GM19240 (cell line): ENCODE data around the gene SPSB3.
"Not testable (repeated sequence)": the region's sequence is repeated elsewhere in the genome, so short reads cannot be mapped to it uniquely, and the experiment has no call there.

ENCODE experiments used
- DNase-seq: peaks from one replicate; pipeline ENCODE4 v3.0.0; 2011; ENCODE audit warnings: low spot score; ENCODE audit not compliant: insufficient read length

SPSB3 gene

GRCh38 chr16:1743376-1744337, 38.7 kb downstream of the SPSB3 start:
- DNase-seq, result no peak

GRCh38 chr16:1741553-1742165, 40.7 kb downstream of the SPSB3 start:
- DNase-seq, result no peak

- no peak for DNase-seq
These were observed 41.4 kb downstream of the SPSB3 start for GRCh38 chr16:1740781-1741490.

- no peak for DNase-seq
These were observed 42.1 kb downstream of the SPSB3 start for GRCh38 chr16:1740234-1740633.

- no peak for DNase-seq
These were observed 47.6 kb downstream of the SPSB3 start for GRCh38 chr16:1734816-1735215.

GRCh38 chr16:1734123-1734522, 48.2 kb downstream of the SPSB3 start:
- no peak for DNase-seq

GRCh38 chr16:1732551-1732987, 49.8 kb downstream of the SPSB3 start:
- DNase-seq, result not testable (repeated sequence)

- DNase-seq, result no peak
These were observed 50.3 kb downstream of the SPSB3 start for GRCh38 chr16:1732071-1732470.

- DNase-seq, result no peak
These were observed 50.8 kb downstream of the SPSB3 start for GRCh38 chr16:1731603-1732002.

GRCh38 chr16:1731073-1731472, 51.3 kb downstream of the SPSB3 start:
- no peak for DNase-seq

GRCh38 chr16:1729445-1729844, 52.9 kb downstream of the SPSB3 start:
- no peak for DNase-seq

GRCh38 chr16:1729026-1729425, 53.3 kb downstream of the SPSB3 start:
- no peak for DNase-seq

GRCh38 chr16:1727651-1728624, 54.4 kb downstream of the SPSB3 start:
- no peak for DNase-seq
